ENCODE results near the gene SLC24A4. TPM values are rescaled to one million over a fixed set of nuclear protein-coding genes. Genes with fewer than 3 reads are reported as not detected.
A peak's percentile ranks its signal among the peaks of the same experiment; 100 is the strongest.

Gene SLC24A4
- total and polyA plus RNA-seq, 10 donors = 0.29 to 8.9 (median 4.2) TPM

- H3K27me3 ChIP-seq (replicated peaks in 1 of 7) = no peaks in the 10 kb centered on the region
- 35 to 64% (median 48%) methylated on average over 14 of the region's 14 CpGs for WGBS, 5 donors
- intact Hi-C loops (cut with DNase I; ENCODE audit: low total_unique reads) = no loop called here
- peak overlapping the region in 1 of 8 donors; percentile 8 for H3K4me3 ChIP-seq
- TF ChIP-seq POLR2A (IDR thresholded peaks at IDR 0.05) (no peak), CTCF (IDR thresholded peaks at IDR 0.05 in 8 of 11, conservative IDR thresholded peaks at IDR 0.05 in 3 of 11) (no peak), POLR2AphosphoS5 (IDR thresholded peaks at IDR 0.05) (peak in 2 of 3 donors; percentile 47 to 75)
- peaks cover 0 to 47% (median 29%) of the 10 kb centered on the region in 6 donors for H3K4me1 ChIP-seq
- DNase-seq = peak; percentile 84
- H3K9me3 ChIP-seq = peaks cover 0 to 9% (median 0%) of the 10 kb centered on the region in 8 donors
- H3K27ac ChIP-seq = peak overlapping the region in 7 of 8 donors; percentile 62 to 85 (median 79)
- no peaks in the 10 kb centered on the region for H3K36me3 ChIP-seq
These were observed 152.7 kb downstream of the SLC24A4 start for GRCh38 chr14:92475451-92476187.

- TF ChIP-seq CTCF (IDR thresholded peaks at IDR 0.05 in 8 of 11, conservative IDR thresholded peaks at IDR 0.05 in 3 of 11) (no peak), POLR2AphosphoS5 (IDR thresholded peaks at IDR 0.05) (no peak), POLR2A (IDR thresholded peaks at IDR 0.05) (no peak)
- intact Hi-C loops (cut with DNase I; ENCODE audit: low total_unique reads) = no loop called here
- Histone ChIP-seq H3K4me1 (peaks cover 0 to 33% (median 16%) of the 10 kb centered on the region in 6 donors), H3K4me3 (no peak overlapping the region), H3K36me3 (peaks cover 0 to 6% (median 0%) of the 10 kb centered on the region in 6 donors), H3K27ac (peak overlapping the region in 4 of 8 donors; percentile 7 to 55 (median 27)), H3K9me3 (peaks cover 0 to 9% (median 0%) of the 10 kb centered on the region in 8 donors), H3K27me3 (replicated peaks in 1 of 7) (no peaks in the 10 kb centered on the region)
- no peak for DNase-seq
- 83 to 91% (median 86%) methylated on average over 3 of the region's 3 CpGs for WGBS, 5 donors
These were observed 157.9 kb downstream of the SLC24A4 start for GRCh38 chr14:92480856-92481255.

- Histone ChIP-seq H3K4me1 (peaks cover 0 to 31% (median 13%) of the 10 kb centered on the region in 6 donors), H3K9me3 (peaks cover 0 to 9% (median 0%) of the 10 kb centered on the region in 8 donors), H3K36me3 (peaks cover 0 to 6% (median 0%) of the 10 kb centered on the region in 6 donors), H3K4me3 (no peak overlapping the region), H3K27me3 (replicated peaks in 1 of 7) (no peaks in the 10 kb centered on the region), H3K27ac (peak overlapping the region in 5 of 8 donors; percentile 5 to 55 (median 9))
- no peak for DNase-seq
- 30 to 44% (median 36%) methylated on average over 1 of the region's 1 CpG for WGBS, 5 donors
- TF ChIP-seq POLR2AphosphoS5 (IDR thresholded peaks at IDR 0.05) = no peak
- no peak for TF ChIP-seq POLR2A (IDR thresholded peaks at IDR 0.05)
- TF ChIP-seq CTCF (IDR thresholded peaks at IDR 0.05 in 8 of 11, conservative IDR thresholded peaks at IDR 0.05 in 3 of 11) = no peak
- intact Hi-C loops (cut with DNase I; ENCODE audit: low total_unique reads) = no loop called here
These were observed 158.4 kb downstream of the SLC24A4 start for GRCh38 chr14:92481386-92481785.

Measured in spleen (tissue), 11 donors.